Peyer's patch (tissue), 4 donors: ENCODE data around the gene IGF1R.

Source experiments
- POLR2A ChIP-seq, 2 donors: fragments of 450-650 bp; IDR thresholded peaks; one replicate each; pipeline ENCODE4 v1.5.1; 2017; ENCODE audit warnings: antibody characterized with exemption in 2 of 2, mild to moderate bottlenecking in 2 of 2, moderate library complexity in 2 of 2
- TF ChIP-seq, protein P1 (sequence below), 6 experiments: fragments of 450-650 bp in 4 of 6; fragments of 200-600 bp in 2 of 6; sonication (generic) in 1 of 6; IDR thresholded peaks; one replicate each; pipeline ENCODE4 v1.5.1; 2017 to 2019; ENCODE audit warnings: antibody characterized with exemption in 6 of 6, mild to moderate bottlenecking in 3 of 6, moderate library complexity in 1 of 6

- TF ChIP-seq, protein P1, sequence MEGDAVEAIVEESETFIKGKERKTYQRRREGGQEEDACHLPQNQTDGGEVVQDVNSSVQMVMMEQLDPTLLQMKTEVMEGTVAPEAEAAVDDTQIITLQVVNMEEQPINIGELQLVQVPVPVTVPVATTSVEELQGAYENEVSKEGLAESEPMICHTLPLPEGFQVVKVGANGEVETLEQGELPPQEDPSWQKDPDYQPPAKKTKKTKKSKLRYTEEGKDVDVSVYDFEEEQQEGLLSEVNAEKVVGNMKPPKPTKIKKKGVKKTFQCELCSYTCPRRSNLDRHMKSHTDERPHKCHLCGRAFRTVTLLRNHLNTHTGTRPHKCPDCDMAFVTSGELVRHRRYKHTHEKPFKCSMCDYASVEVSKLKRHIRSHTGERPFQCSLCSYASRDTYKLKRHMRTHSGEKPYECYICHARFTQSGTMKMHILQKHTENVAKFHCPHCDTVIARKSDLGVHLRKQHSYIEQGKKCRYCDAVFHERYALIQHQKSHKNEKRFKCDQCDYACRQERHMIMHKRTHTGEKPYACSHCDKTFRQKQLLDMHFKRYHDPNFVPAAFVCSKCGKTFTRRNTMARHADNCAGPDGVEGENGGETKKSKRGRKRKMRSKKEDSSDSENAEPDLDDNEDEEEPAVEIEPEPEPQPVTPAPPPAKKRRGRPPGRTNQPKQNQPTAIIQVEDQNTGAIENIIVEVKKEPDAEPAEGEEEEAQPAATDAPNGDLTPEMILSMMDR (IDR thresholded peaks at IDR 0.05), result no peak
- no peak for TF ChIP-seq POLR2A (IDR thresholded peaks at IDR 0.05)
Observed at GRCh38 chr15:98964466-98965133, 316.3 kb downstream of the IGF1R start.
